HUES48 (cell line): Measurements from ENCODE around the gene ALKAL2.
A peak's percentile ranks its signal among the peaks of the same experiment; 100 is the strongest.
"Not testable (repeated sequence)": the region's sequence is repeated elsewhere in the genome, so short reads cannot be mapped to it uniquely, and the experiment has no call there.

Source experiments
- H3K27ac ChIP-seq: one replicate; pipeline ENCODE4 v1.7.0; 2013; ENCODE audit warnings: low read depth, low read length, inconsistent platforms
- H3K27me3 ChIP-seq: 2 replicates; pipeline ENCODE4 v1.6.1; 2013; ENCODE audit warnings: mild to moderate bottlenecking, low read length; ENCODE audit not compliant: control insufficient read depth, insufficient read depth
- H3K36me3 ChIP-seq: 2 replicates; pipeline ENCODE4 v1.6.1; 2013; ENCODE audit warnings: low read length; ENCODE audit not compliant: control insufficient read depth, insufficient read depth
- H3K4me1 ChIP-seq: 2 replicates; pipeline ENCODE4 v1.6.1; 2013; ENCODE audit warnings: mild to moderate bottlenecking, low read length; ENCODE audit not compliant: control insufficient read depth, insufficient read depth
- H3K4me3 ChIP-seq: 2 replicates; pipeline ENCODE4 v1.5.1; 2013; ENCODE audit warnings: mild to moderate bottlenecking, low read depth, low read length
- H3K9ac ChIP-seq: 2 replicates; pipeline ENCODE4 v1.6.1; 2013; ENCODE audit warnings: mild to moderate bottlenecking, low read depth, low read length, moderate library complexity
- H3K9me3 ChIP-seq: 2 replicates; pipeline ENCODE4 v1.6.1; 2013; ENCODE audit warnings: low read length; ENCODE audit not compliant: control insufficient read depth, insufficient read depth

Gene ALKAL2

GRCh38 chr2:315925-316324, 28.0 kb upstream of the ALKAL2 start:
- not testable (repeated sequence) for H3K27me3 ChIP-seq, H3K36me3 ChIP-seq, H3K9me3 ChIP-seq, H3K9ac ChIP-seq, H3K4me3 ChIP-seq, H3K27ac ChIP-seq
- H3K4me1 ChIP-seq, result peaks cover 14% of the 10 kb centered on the region

- Histone ChIP-seq H3K4me1 (peaks cover 22% of the 10 kb centered on the region), H3K27ac (no peak overlapping the region), H3K27me3 (no peaks in the 10 kb centered on the region)
Measured at GRCh38 chr2:314561-315336, 26.9 kb upstream of the ALKAL2 start.

GRCh38 chr2:313991-314390, 26.1 kb upstream of the ALKAL2 start:
- Histone ChIP-seq H3K27ac (no peak overlapping the region), H3K4me1 (peaks cover 29% of the 10 kb centered on the region), H3K36me3 (no peaks in the 10 kb centered on the region), H3K4me3 (no peak overlapping the region), H3K9me3 (no peaks in the 10 kb centered on the region), H3K9ac (no peak overlapping the region), H3K27me3 (no peaks in the 10 kb centered on the region)

More at GRCh38 chr2:314561-315336, 26.9 kb upstream of the ALKAL2 start:
- no peak overlapping the region for H3K9ac ChIP-seq
- no peak overlapping the region for H3K4me3 ChIP-seq
- H3K36me3 ChIP-seq, result no peaks in the 10 kb centered on the region
- H3K9me3 ChIP-seq, result no peaks in the 10 kb centered on the region

GRCh38 chr2:310994-311393, 23.1 kb upstream of the ALKAL2 start:
- Histone ChIP-seq H3K9me3 (no peaks in the 10 kb centered on the region), H3K27me3 (no peaks in the 10 kb centered on the region), H3K9ac (no peak overlapping the region), H3K27ac (no peak overlapping the region), H3K4me3 (no peak overlapping the region), H3K4me1 (peaks cover 18% of the 10 kb centered on the region), H3K36me3 (no peaks in the 10 kb centered on the region)

GRCh38 chr2:309954-310510, 22.1 kb upstream of the ALKAL2 start:
- no peak overlapping the region for H3K9ac ChIP-seq
- H3K4me1 ChIP-seq, result peaks cover 18% of the 10 kb centered on the region
- peak overlapping the region; percentile 97 for H3K27ac ChIP-seq
- H3K4me3 ChIP-seq, result no peak overlapping the region
- H3K36me3 ChIP-seq, result no peaks in the 10 kb centered on the region
- H3K27me3 ChIP-seq, result no peaks in the 10 kb centered on the region
- H3K9me3 ChIP-seq, result no peaks in the 10 kb centered on the region

GRCh38 chr2:309148-309953, 21.5 kb upstream of the ALKAL2 start:
- no peaks in the 10 kb centered on the region for H3K9me3 ChIP-seq
- H3K27me3 ChIP-seq, result no peaks in the 10 kb centered on the region
- peak overlapping the region; percentile 97 for H3K27ac ChIP-seq
- no peaks in the 10 kb centered on the region for H3K36me3 ChIP-seq
- H3K4me3 ChIP-seq, result no peak overlapping the region
- peak overlapping the region; percentile 38 for H3K9ac ChIP-seq
- peaks cover 18% of the 10 kb centered on the region for H3K4me1 ChIP-seq

GRCh38 chr2:305366-305765, 17.5 kb upstream of the ALKAL2 start:
- no peak overlapping the region for H3K4me3 ChIP-seq
- no peak overlapping the region for H3K9ac ChIP-seq
- H3K9me3 ChIP-seq, result no peaks in the 10 kb centered on the region; the same call in 1 of the 2 replicates
- H3K27ac ChIP-seq, result no peak overlapping the region
- H3K36me3 ChIP-seq, result no peaks in the 10 kb centered on the region
- peaks cover 16% of the 10 kb centered on the region for H3K4me1 ChIP-seq
- no peaks in the 10 kb centered on the region for H3K27me3 ChIP-seq

GRCh38 chr2:296354-296753, 8.5 kb upstream of the ALKAL2 start:
- Histone ChIP-seq H3K4me3 (no peak overlapping the region), H3K9ac (no peak overlapping the region), H3K27ac (no peak overlapping the region), H3K27me3 (peaks cover 23% of the 10 kb centered on the region), H3K4me1 (no peaks in the 10 kb centered on the region), H3K9me3 (no peaks in the 10 kb centered on the region), H3K36me3 (no peaks in the 10 kb centered on the region)

GRCh38 chr2:295090-295489, 7.2 kb upstream of the ALKAL2 start:
- Histone ChIP-seq H3K4me3 (no peak overlapping the region), H3K27me3 (peaks cover 36% of the 10 kb centered on the region), H3K9me3 (no peaks in the 10 kb centered on the region), H3K9ac (no peak overlapping the region), H3K36me3 (no peaks in the 10 kb centered on the region), H3K27ac (no peak overlapping the region), H3K4me1 (no peaks in the 10 kb centered on the region)

GRCh38 chr2:290090-290722, 2.3 kb upstream of the ALKAL2 start:
- Histone ChIP-seq H3K4me3 (peak overlapping the region; percentile 66), H3K36me3 (no peaks in the 10 kb centered on the region), H3K9me3 (no peaks in the 10 kb centered on the region), H3K9ac (no peak overlapping the region), H3K4me1 (peaks cover 16% of the 10 kb centered on the region), H3K27ac (no peak overlapping the region), H3K27me3 (peaks cover 67% of the 10 kb centered on the region)
